ENCODE data around the gene C11orf65.
A peak's percentile ranks its signal among the peaks of the same experiment; 100 is the strongest.

C11orf65 gene

DNA sequence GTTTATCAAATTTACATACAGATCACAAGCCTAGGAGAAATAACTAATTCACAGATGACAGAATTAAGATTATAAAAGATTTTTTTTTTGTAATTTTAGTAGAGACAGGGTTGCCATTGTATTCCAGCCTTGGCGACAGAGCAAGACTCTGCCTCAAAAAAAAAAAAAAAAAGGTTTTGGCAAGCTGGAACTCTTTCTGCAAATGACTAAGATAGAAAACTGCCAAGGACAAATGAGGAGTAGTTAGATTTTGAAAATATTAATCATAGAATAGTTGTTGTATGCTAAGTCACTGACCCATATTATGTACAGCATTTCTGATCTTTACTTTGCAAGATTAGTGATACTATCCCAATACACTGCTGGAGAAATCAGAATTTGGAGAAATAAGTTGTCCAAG lies 99.2 kb downstream of the C11orf65 start:
- no peak for DNase-seq (ENCODE audit: low read depth)

DNA sequence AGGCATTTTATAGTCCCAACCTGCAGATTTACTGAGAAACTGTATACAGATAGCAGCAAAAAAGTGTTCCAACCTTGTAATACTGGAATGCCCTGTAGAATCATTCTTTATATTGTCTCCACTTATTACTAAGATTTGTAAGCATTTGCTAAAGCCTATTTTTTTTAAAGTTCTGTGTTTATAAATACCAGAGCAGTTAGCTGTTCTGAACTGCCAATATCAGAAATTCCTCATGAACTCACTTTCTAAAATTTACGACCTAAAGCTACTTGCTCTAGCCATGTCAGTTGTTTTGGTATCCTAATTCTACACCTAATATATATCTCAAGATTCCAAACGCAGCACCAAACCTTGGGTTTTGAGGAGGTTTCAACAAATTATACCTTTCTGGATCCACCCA lies 103.2 kb downstream of the C11orf65 start:
- DNase-seq (ENCODE audit: low read depth) = peak; percentile 6

DNA sequence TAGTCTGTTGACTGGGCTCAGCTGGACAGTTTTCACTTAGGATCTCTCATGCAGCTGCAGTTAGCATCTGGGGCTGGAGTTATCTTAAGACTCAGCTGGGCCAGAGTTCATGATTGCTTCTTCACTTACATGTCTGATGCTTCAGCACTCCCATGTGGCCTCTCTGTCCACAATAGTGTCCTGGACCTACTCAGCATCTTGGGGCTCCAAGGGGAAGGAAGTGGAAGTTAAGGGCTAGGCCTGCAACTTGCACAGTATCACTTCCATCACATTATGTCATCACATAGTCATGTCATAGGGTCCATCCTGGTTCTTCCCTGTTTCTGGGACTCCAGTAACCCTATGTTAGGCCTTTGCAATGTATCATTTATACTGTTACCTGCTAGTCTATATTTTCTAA lies 115.9 kb downstream of the C11orf65 start:
- no peak for DNase-seq (ENCODE audit: low read depth)

DNA sequence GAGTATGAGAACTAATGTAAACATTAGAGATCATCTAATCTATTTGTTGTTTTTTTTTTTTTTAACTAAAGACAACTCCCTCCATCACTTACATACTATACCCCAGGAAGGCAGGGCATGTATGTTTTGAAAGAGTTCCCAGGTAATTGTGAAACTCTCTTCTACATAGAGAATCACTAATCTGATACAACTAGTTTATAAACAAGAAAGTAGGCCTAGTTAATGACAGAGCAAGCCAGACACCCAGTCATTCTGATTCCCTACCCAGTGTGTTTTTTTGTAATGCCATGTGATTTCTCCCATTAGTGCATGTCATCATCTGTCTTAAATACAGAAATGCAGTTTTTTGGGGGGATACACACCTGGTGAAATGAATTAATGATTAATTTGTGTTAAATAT lies 120.9 kb downstream of the C11orf65 start:
- no peak for DNase-seq (ENCODE audit: low read depth)

DNA sequence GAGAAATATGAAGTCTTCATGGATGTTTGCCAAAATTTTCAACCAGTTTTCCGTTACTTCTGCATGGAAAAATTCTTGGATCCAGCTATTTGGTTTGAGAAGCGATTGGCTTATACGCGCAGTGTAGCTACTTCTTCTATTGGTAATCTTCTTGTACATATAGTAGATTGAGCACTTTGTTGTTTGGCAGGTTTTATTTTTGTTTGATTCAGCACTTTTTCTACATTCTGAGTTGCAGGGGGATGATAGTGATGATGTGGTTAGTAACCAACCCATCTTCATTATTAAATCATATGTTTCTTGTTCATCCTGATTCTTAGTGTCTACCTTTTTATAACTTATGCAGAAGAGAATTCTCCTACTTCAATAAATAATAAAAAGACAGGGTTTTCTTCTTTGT lies 121.6 kb downstream of the C11orf65 start:
- DNase-seq (ENCODE audit: low read depth) = no peak

DNA sequence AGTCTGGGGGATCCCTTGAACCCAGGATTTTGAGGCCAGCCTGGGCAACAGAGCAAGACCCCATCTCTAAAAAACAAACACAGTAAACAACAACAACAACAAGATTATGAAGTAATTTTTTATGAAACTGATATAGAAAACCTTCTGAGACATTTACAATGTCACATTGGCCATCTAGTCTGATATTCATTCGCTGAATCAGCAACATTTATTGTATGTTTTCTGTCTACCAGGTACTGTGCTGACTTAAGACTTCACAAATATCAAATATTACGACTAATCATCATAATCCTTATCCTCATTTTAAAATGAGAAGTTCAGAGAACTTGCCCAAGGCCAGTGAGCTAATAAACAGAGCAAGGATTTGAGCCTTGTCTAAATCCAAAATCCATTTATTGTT lies 123.6 kb downstream of the C11orf65 start:
- DNase-seq (ENCODE audit: low read depth) = no peak

DNA sequence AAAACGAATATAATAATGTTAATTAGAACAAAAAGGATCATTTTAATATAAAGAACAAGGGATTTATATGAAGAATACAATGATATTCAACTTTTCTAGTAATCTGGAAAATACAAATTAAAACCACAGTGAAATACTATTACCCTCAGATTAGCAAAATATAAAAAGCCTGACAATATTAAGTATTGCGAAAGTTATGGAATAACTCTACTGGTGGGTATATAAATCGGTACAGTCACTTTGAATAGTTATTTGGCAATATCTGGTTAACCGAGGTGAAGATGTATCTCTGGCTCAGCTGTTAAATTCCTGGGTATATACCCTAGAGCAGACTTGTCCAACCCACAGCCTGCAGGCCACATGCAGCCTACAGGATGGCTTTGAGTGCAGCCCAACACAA lies 125.7 kb downstream of the C11orf65 start:
- no peak for DNase-seq (ENCODE audit: low read depth)

DNA sequence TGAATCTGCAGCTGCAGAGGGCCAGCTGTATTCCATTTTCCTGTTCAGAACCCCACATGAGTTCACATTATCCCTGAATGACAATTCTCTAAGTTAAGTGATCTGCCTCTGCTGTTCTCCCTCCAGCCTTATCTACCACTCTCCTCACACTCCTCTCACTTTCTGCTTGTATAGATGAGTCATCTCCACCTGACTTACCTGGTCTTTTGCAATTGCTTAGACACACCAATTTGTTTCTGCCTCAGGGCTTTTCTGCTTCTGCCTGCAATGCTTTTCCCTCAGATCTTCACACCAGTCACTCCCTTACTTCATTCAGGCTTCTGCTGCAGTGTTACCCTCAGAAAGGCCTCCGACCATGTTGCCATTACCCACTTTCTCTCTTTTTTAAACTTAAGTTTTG lies 126.4 kb downstream of the C11orf65 start:
- DNase-seq (ENCODE audit: low read depth) = no peak

DNA sequence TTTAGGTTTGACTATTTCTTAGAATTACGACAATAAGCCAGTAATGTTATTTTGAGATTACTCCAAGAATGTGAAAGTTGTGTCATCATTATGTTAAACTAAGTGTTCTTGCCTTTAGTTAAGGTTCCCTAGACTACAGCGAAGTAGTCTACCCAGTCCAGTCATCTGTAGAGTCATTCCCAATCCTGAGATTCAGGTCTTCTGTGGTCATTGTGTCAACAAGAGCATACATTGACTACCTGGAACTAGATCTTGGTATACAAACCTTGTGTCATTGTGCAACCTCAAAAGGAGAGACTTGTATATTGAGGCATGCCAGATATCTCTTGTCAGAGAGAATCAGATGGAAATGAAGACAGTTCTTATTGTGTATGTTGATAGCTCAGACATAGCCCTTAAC lies 128.6 kb downstream of the C11orf65 start:
- DNase-seq (ENCODE audit: low read depth) = no peak

DNA sequence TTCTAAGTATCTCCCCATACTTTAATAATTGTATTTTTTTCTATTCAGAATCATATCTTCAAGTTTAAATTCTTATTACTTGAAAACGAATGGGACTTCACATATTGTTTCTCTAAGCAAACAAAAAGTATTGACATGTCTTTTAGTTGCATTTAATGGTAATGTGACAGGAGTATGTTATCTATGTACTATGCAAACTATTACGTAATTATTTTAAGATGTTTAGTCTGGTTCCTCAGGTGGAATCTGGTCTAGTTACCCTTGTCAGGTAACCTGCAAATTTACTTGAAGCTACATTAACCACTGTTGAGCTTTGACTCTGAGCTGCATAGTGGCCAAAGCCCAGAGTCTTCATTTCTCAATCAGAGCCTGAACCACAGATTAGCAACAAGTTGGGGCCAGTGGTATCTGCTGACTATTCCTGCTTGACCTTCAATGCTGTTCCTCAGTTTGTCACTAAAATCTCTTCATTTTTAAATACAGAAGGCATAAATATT lies 133.9 kb downstream of the C11orf65 start:
- no peak for DNase-seq (ENCODE audit: low read depth)

Data from GM04504 (cell line).